Measurements from ENCODE around the gene ATP23.
A peak's percentile ranks its signal among the peaks of the same experiment; 100 is the strongest.

Gene ATP23

GRCh38 chr12:57940915-57941164 is 527 bp upstream of the ATP23 start:
- Histone ChIP-seq H3K27me3 (ENCODE audit: insufficient read depth, low read length) (no peaks in the 10 kb centered on the region), H2AFZ (ENCODE audit: low read length, unreplicated experiment) (peak overlapping the region; percentile 100), H3K4me3 (ENCODE audit: low read depth, low read length) (peak overlapping the region; percentile 82), H3K4me1 (ENCODE audit: control insufficient read depth, insufficient read depth, low read length, unreplicated experiment) (peaks cover 5% of the 10 kb centered on the region), H3K36me3 (ENCODE audit: insufficient read depth, low read length) (no peaks in the 10 kb centered on the region), H3K27ac (ENCODE audit: low read depth, low read length) (peak overlapping the region; percentile 22; the same call in 1 of the 2 replicates), H3K79me2 (ENCODE audit: control insufficient read depth, insufficient read depth, low read length, unreplicated experiment) (no peaks in the 10 kb centered on the region)

GRCh38 chr12:57943438-57944080 is 2.2 kb downstream of the ATP23 start:
- Histone ChIP-seq H3K27ac (ENCODE audit: low read depth, low read length) (no peak overlapping the region), H3K4me3 (ENCODE audit: low read depth, low read length) (no peak overlapping the region), H3K27me3 (ENCODE audit: insufficient read depth, low read length) (no peaks in the 10 kb centered on the region)

GRCh38 chr12:57944313-57945023 is 3.1 kb downstream of the ATP23 start:
- Histone ChIP-seq H3K4me1 (ENCODE audit: control insufficient read depth, insufficient read depth, low read length, unreplicated experiment) (peaks cover 5% of the 10 kb centered on the region), H3K36me3 (ENCODE audit: insufficient read depth, low read length) (no peaks in the 10 kb centered on the region), H3K27me3 (ENCODE audit: insufficient read depth, low read length) (no peaks in the 10 kb centered on the region), H3K4me3 (ENCODE audit: low read depth, low read length) (no peak overlapping the region), H3K27ac (ENCODE audit: low read depth, low read length) (no peak overlapping the region), H2AFZ (ENCODE audit: low read length, unreplicated experiment) (no peak overlapping the region), H3K79me2 (ENCODE audit: control insufficient read depth, insufficient read depth, low read length, unreplicated experiment) (no peaks in the 10 kb centered on the region)

More at GRCh38 chr12:57943438-57944080, 2.2 kb downstream of the ATP23 start:
- Histone ChIP-seq H3K79me2 (ENCODE audit: control insufficient read depth, insufficient read depth, low read length, unreplicated experiment) (no peaks in the 10 kb centered on the region), H2AFZ (ENCODE audit: low read length, unreplicated experiment) (no peak overlapping the region), H3K4me1 (ENCODE audit: control insufficient read depth, insufficient read depth, low read length, unreplicated experiment) (peaks cover 5% of the 10 kb centered on the region), H3K36me3 (ENCODE audit: insufficient read depth, low read length) (no peaks in the 10 kb centered on the region)

- Histone ChIP-seq H3K4me1 (ENCODE audit: control insufficient read depth, insufficient read depth, low read length, unreplicated experiment) (no peaks in the 10 kb centered on the region), H3K27me3 (ENCODE audit: insufficient read depth, low read length) (no peaks in the 10 kb centered on the region), H3K36me3 (ENCODE audit: insufficient read depth, low read length) (peaks cover 10% of the 10 kb centered on the region), H3K4me3 (ENCODE audit: low read depth, low read length) (no peak overlapping the region), H3K27ac (ENCODE audit: low read depth, low read length) (no peak overlapping the region), H2AFZ (ENCODE audit: low read length, unreplicated experiment) (no peak overlapping the region), H3K79me2 (ENCODE audit: control insufficient read depth, insufficient read depth, low read length, unreplicated experiment) (no peaks in the 10 kb centered on the region)
Measured at GRCh38 chr12:57952766-57953165, 11.4 kb downstream of the ATP23 start.

GRCh38 chr12:57954768-57955167 is 13.4 kb downstream of the ATP23 start:
- H2AFZ ChIP-seq (ENCODE audit: low read length, unreplicated experiment): no peak overlapping the region
- H3K4me1 ChIP-seq (ENCODE audit: control insufficient read depth, insufficient read depth, low read length, unreplicated experiment): no peaks in the 10 kb centered on the region
- no peaks in the 10 kb centered on the region for H3K27me3 ChIP-seq (ENCODE audit: insufficient read depth, low read length)
- H3K4me3 ChIP-seq (ENCODE audit: low read depth, low read length): no peak overlapping the region
- H3K79me2 ChIP-seq (ENCODE audit: control insufficient read depth, insufficient read depth, low read length, unreplicated experiment): no peaks in the 10 kb centered on the region
- no peak overlapping the region for H3K27ac ChIP-seq (ENCODE audit: low read depth, low read length)
- peaks cover 10% of the 10 kb centered on the region for H3K36me3 ChIP-seq (ENCODE audit: insufficient read depth, low read length)

GRCh38 chr12:57958061-57958657 is 16.8 kb downstream of the ATP23 start:
- no peak overlapping the region for H3K4me3 ChIP-seq (ENCODE audit: low read depth, low read length)
- H3K36me3 ChIP-seq (ENCODE audit: insufficient read depth, low read length): peaks cover 10% of the 10 kb centered on the region
- no peak overlapping the region for H3K27ac ChIP-seq (ENCODE audit: low read depth, low read length)
- H3K4me1 ChIP-seq (ENCODE audit: control insufficient read depth, insufficient read depth, low read length, unreplicated experiment): no peaks in the 10 kb centered on the region
- H3K27me3 ChIP-seq (ENCODE audit: insufficient read depth, low read length): no peaks in the 10 kb centered on the region
- no peak overlapping the region for H2AFZ ChIP-seq (ENCODE audit: low read length, unreplicated experiment)
- no peaks in the 10 kb centered on the region for H3K79me2 ChIP-seq (ENCODE audit: control insufficient read depth, insufficient read depth, low read length, unreplicated experiment)

GRCh38 chr12:57964421-57964820 is 23.1 kb downstream of the ATP23 start:
- no peaks in the 10 kb centered on the region for H3K79me2 ChIP-seq (ENCODE audit: control insufficient read depth, insufficient read depth, low read length, unreplicated experiment)
- no peak overlapping the region for H2AFZ ChIP-seq (ENCODE audit: low read length, unreplicated experiment)
- H3K36me3 ChIP-seq (ENCODE audit: insufficient read depth, low read length): no peaks in the 10 kb centered on the region
- H3K4me3 ChIP-seq (ENCODE audit: low read depth, low read length): no peak overlapping the region
- no peak overlapping the region for H3K27ac ChIP-seq (ENCODE audit: low read depth, low read length)
- H3K27me3 ChIP-seq (ENCODE audit: insufficient read depth, low read length): no peaks in the 10 kb centered on the region
- H3K4me1 ChIP-seq (ENCODE audit: control insufficient read depth, insufficient read depth, low read length, unreplicated experiment): no peaks in the 10 kb centered on the region

GRCh38 chr12:57965766-57966165 is 24.4 kb downstream of the ATP23 start:
- no peak overlapping the region for H3K27ac ChIP-seq (ENCODE audit: low read depth, low read length)
- H3K79me2 ChIP-seq (ENCODE audit: control insufficient read depth, insufficient read depth, low read length, unreplicated experiment): no peaks in the 10 kb centered on the region
- H3K27me3 ChIP-seq (ENCODE audit: insufficient read depth, low read length): no peaks in the 10 kb centered on the region
- no peaks in the 10 kb centered on the region for H3K4me1 ChIP-seq (ENCODE audit: control insufficient read depth, insufficient read depth, low read length, unreplicated experiment)
- no peak overlapping the region for H3K4me3 ChIP-seq (ENCODE audit: low read depth, low read length)
- no peaks in the 10 kb centered on the region for H3K36me3 ChIP-seq (ENCODE audit: insufficient read depth, low read length)
- no peak overlapping the region for H2AFZ ChIP-seq (ENCODE audit: low read length, unreplicated experiment)

- H3K79me2 ChIP-seq (ENCODE audit: control insufficient read depth, insufficient read depth, low read length, unreplicated experiment): no peaks in the 10 kb centered on the region
- no peaks in the 10 kb centered on the region for H3K36me3 ChIP-seq (ENCODE audit: insufficient read depth, low read length)
- no peaks in the 10 kb centered on the region for H3K4me1 ChIP-seq (ENCODE audit: control insufficient read depth, insufficient read depth, low read length, unreplicated experiment)
- no peak overlapping the region for H2AFZ ChIP-seq (ENCODE audit: low read length, unreplicated experiment)
- H3K4me3 ChIP-seq (ENCODE audit: low read depth, low read length): no peak overlapping the region
- H3K27ac ChIP-seq (ENCODE audit: low read depth, low read length): no peak overlapping the region
- H3K27me3 ChIP-seq (ENCODE audit: insufficient read depth, low read length): no peaks in the 10 kb centered on the region
Measured at GRCh38 chr12:57966536-57966935, 25.2 kb downstream of the ATP23 start.

GRCh38 chr12:57983146-57983857 is 41.9 kb downstream of the ATP23 start:
- Histone ChIP-seq H3K27ac (ENCODE audit: low read depth, low read length) (no peak overlapping the region), H3K4me3 (ENCODE audit: low read depth, low read length) (no peak overlapping the region), H3K79me2 (ENCODE audit: control insufficient read depth, insufficient read depth, low read length, unreplicated experiment) (no peaks in the 10 kb centered on the region), H2AFZ (ENCODE audit: low read length, unreplicated experiment) (no peak overlapping the region), H3K36me3 (ENCODE audit: insufficient read depth, low read length) (no peaks in the 10 kb centered on the region), H3K4me1 (ENCODE audit: control insufficient read depth, insufficient read depth, low read length, unreplicated experiment) (no peaks in the 10 kb centered on the region), H3K27me3 (ENCODE audit: insufficient read depth, low read length) (no peaks in the 10 kb centered on the region)
